HL-60/S4 treated with phorbol 12-myristate 13-acetate at 8.2 ng/mL for 4 days and 3 days (cell line): Measurements from ENCODE around the gene MRPL39.
"Not testable (repeated sequence)": the region's sequence is repeated elsewhere in the genome, so short reads cannot be mapped to it uniquely, and the experiment has no call there.

Experiments used
- in situ Hi-C: fragments of 300-500 bp; cut with MboI; formaldehyde crosslinking; loops from 2 replicates; pipeline ENCODE4 v1.15.0; 2022; ENCODE audit warnings: low sequenced_read_pairs

Gene MRPL39

DNA sequence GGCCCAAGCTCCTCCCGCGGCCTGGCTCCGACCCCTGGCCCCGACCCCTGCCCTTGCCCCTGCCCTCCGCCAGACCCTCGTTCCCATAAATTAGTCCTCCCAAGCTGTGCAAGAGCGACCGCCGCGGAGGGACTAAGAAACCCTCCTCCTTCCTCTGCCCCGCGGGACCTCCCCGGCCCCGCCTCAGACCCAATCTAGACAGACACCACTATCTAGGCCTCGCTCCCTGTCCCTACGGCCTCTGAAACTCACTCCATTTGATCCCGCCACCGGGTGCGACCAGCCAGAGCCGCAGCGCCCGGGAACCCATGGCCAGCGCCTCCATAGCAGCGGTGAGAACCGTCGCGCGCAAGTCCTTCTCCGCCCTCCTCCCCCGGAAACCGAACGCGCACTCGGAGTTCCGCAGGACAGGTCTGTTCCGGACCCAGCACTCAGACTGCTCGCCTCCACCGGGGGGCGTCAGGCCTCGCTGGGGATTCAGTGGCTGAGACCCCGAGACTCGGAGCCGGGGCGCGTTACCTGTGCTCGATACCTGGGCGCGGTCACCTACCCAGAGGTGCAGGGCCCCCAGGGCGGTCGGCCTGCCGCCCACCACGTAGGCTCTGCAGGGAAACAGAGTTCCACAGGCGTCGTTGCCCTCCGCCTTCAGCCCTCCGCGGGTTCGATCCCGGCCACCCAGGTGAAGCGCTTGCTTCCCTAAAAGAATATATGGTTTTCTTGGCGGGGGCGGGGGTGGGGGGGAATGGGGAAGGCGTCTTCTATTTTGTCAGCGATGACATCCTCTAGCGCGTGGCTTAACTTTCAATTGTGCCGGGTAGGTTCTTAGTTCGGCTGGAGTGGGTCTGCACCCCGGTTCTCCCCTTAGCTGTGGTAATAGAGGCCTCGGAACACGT lies at the start of gene MRPL39:
MRPL39 (minus strand) TSS at position 331 of the 893 bp plus-strand sequence; CDS start at position 325, 6 bp downstream.
- in situ Hi-C loops: loop anchor here (10.0 to 25.0 kb wide), 2 partner anchors 105 to 257 kb away; no protein-coding TSS in a partner anchor

- in situ Hi-C loops: no loop called here
Measured at GRCh38 chr21:25656412-25656811, 49.1 kb upstream of the MRPL39 start.

- in situ Hi-C loops: no loop called here
Measured at GRCh38 chr21:25649146-25649545, 41.9 kb upstream of the MRPL39 start.

DNA sequence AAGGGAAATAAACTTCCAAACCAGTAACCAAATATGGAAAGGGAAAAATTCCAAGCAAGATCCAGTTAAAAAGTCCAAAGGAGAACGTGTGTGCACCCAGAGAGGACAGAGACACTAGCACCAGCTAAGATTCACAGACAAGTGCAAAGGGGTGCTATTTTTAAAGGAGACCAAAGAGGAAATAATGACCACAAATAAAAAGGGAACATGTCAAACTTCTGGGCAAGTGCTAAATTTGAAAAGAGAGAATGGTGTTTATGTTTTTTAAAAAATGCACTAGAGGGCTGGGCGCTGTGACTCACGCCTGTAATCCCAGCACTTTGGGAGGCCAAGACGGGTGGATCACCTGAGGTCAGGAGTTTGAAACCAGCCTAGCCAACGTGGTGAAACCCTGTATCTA lies 40.4 kb upstream of the MRPL39 start:
- in situ Hi-C loops: no loop called here

DNA sequence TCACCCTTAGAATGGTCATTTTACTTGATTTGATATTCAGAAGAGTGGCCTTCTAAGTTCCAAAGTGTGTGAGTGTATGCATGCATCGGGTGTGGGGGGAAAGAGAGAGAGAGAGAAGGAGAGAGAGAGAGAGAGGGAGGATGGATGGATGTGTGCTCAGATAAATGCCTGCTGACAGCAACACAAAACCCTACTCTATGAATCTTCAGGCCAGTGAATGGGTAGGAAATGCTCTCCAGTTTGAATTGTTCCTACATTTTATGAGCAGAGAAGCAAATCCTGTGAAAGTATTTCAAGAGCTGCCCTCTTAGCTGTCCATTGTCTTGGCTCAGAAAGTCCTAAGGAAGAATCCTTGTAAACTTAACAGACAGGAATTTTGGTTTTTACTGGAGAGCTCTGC lies 39.2 kb upstream of the MRPL39 start:
- in situ Hi-C loops: no loop called here

DNA sequence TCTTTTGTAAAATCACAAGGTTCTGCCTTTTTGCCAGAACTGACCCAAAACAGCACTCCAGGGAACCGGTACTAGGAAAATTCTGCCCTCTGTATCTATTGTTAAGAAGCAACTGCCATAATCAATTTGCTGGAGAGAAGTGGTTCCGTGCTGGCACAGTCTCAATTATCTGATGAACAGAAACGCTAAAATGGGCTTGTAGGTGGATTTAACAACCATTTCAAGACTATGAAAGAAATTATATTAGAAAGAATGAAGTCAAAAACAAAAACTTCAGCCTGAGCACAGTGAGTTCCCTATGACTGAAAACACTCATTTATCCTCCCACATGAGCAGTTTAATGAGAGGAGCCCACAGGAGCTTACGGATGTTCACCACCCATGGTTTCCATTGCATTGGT lies 36.2 kb upstream of the MRPL39 start:
- in situ Hi-C loops: no loop called here

- in situ Hi-C loops: no loop called here
Measured at GRCh38 chr21:25640943-25641292, 33.6 kb upstream of the MRPL39 start.

DNA sequence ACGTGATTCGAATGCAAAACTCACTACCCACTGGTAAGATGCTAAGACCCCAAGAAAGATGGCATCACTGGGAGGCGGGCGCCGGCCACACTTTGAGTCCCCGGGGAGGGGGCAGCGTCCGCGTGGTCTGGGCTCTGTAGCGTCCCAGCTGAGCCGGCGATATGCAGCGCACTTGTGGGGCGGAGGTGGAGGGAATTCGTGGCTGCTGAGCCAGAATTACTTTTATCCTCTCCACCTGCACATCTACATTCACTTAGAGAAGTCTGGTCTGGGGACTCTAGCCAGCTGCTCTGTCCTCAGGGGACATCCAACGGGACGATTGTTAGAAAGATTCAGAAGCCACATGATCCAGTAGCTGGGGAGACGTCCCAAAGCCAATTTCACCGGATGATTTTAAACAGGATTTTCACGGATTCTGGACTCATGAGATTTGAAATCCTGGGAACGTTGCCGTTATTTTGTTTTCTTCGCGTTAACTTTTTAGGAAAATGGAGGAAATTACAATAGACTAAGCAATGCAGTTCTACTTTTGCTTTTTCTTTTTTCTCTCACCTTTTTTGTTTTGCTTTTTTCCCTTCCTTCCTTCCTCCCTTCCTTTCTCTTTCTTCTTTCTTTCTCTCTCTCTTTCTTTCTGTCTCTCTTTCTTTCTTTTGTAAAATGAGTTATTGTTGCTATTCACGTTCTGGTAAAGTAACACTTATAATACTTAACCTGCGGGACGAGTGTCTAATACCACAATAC lies 33.1 kb upstream of the MRPL39 start:
- in situ Hi-C loops: no loop called here

DNA sequence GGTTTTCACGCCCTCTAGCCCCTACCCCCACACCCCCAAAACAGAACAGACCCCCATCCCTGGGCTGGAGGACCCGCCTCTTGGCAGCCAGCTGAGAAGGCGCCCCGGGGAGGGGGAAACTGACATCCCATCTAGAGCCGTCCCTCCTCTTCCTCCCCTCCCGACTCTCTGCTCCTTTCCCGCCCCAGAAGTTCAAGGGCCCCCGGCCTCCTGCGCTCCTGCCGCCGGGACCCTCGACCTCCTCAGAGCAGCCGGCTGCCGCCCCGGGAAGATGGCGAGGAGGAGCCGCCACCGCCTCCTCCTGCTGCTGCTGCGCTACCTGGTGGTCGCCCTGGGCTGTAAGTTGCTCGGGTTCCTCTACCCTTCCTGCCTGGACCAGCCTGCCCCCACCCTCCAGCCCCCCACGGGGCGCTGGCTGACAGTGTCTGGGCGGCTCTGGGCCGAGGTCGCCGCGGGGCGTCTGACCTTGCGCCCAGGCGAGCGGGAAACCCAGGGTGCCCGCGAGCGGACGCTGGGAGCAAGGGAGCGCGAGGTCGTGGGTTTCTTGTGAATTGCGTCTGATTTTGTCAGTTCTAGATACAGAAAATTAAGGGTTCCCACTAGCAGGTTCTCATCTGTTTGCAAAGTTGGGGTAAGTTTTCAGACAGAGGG lies 32.4 kb upstream of the MRPL39 start:
- in situ Hi-C loops: no loop called here

GRCh38 chr21:25638660-25639550 lies 31.6 kb upstream of the MRPL39 start, which contains the start of gene JAM2:
TSS of gene JAM2 (plus strand) at chr21:25639258. CDS start at chr21:25639822, 564 bp downstream.
- in situ Hi-C loops: no loop called here

- in situ Hi-C loops: no loop called here
Measured at GRCh38 chr21:25637851-25638659, 30.8 kb upstream of the MRPL39 start.

- in situ Hi-C loops: no loop called here
Measured at GRCh38 chr21:25636727-25637126, 29.4 kb upstream of the MRPL39 start.

GRCh38 chr21:25635310-25635709 lies 28.0 kb upstream of the MRPL39 start:
- in situ Hi-C loops: no loop called here

- in situ Hi-C loops: no loop called here
Measured at GRCh38 chr21:25632296-25632695, 25.0 kb upstream of the MRPL39 start.

- in situ Hi-C loops: no loop called here
Measured at GRCh38 chr21:25626757-25627156, 19.5 kb upstream of the MRPL39 start.

DNA sequence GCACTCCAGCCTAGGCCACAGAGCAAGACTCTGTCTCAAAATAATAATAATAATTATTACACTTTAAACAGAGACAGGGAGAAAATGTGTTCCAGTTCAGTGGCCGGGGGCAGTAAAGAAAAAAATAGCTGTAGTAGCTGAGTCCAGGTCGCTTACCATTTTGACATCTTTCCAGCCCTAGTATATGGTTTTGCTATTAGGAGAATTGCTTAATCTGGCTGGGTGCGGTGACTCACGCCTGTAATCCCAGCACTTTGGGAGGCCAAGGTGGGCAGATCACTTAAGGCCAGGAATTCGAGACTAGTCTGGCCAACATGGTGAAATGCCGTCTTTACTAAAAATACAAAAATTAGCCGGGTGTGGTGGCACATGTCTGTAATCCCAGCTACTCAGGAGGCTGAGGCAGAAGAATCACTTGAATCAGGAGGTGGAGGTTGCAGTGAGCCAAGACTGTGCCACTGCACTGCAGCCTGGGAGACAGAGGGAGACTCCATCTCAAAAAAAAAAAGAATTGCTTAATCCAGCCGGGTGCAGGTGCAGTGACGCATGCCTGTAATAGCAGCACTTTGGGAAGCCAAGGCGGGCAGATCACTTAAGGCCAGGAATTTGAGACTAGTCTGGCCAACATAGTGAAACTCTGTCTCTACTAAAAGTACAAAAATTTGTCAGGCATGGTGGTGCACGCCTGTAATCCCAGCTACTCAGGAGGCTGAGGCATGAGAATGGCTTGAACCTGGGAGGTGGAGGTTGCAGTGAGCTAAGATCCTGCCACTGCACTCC lies 18.7 kb upstream of the MRPL39 start:
- in situ Hi-C loops: not testable (repeated sequence)

DNA sequence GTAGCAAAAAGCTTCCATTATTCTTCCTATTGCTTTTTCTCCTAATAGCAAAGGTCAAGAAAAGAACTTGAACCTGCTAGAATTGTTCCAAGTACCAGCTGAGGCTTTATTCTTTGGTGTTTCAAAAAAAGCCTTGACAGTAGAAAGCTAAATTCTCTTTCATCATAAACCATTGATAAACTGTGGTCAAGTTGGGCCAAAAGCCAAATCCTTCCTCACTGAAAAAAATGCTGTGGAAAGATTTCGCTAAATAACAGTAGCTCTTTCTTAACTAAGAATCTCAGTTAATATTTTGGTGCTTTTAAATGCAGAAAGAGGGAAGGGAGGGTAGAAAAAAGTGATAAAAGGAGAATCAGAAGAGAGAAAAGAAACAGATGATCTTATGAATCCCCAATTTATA lies 17.8 kb upstream of the MRPL39 start:
- in situ Hi-C loops: no loop called here

GRCh38 chr21:25624511-25624910 lies 17.2 kb upstream of the MRPL39 start:
- in situ Hi-C loops: loop anchor here (25.0 kb wide), 1 partner anchor 88 kb away; no protein-coding TSS in a partner anchor

DNA sequence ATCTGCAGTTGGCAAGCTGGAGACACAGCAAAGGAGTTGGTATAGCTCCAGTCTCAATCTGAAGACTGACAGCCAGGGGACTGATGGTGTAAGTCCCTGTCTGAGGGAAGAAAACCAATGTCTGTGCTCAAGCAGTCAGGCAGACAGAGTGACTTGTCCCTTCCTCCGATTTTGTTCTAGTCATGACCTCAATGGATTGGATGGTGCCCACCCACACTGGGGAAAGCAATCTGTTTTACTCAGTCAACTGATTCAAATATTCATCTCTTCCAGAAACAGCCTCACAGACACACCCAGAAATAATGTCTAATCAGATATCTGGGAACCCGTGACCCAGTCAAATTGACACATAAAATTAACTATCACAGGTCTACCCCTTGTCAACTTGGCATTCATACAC lies 11.9 kb upstream of the MRPL39 start:
- in situ Hi-C loops: loop anchor here (25.0 kb wide), 1 partner anchor 93 kb away; no protein-coding TSS in a partner anchor
